ENCODE results near the gene GJA5. TPM values are rescaled to one million over a fixed set of nuclear protein-coding genes. Genes with fewer than 3 reads are reported as not detected.

The GJA5 gene
- total and polyA plus RNA-seq, 2 donors (not counting 1 experiment from before 2014, with no cell fraction given): not detected

DNA sequence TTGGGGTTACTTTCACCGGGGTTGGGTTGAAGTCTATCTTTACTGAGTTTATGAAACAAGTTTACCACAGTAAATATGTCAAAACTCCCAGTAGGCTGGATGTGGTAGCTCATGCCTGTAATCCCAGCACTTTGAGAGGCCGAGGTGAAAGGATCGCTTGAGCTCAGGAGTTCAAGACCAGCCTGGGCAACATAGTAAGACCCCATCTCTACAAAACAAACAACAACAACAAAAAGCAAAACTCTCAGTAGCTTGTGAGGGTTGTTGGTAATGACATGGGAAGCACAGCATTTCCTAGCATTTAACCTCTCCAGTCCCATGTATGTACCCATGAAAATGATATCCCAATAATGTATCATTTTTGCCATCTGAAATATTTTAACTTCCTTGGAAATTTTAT, 34.7 kb downstream of the GJA5 start:
- Histone ChIP-seq H3K27ac (ENCODE audit: low read length in 2 of 2) (no peak overlapping the region), H3K9me3 (ENCODE audit: control extremely low read depth in 1 of 3, control insufficient read depth in 2 of 3, insufficient read depth in 1 of 3, low read length in 2 of 3) (no peaks in the 10 kb centered on the region), H3K4me1 (ENCODE audit: control insufficient read depth in 2 of 2, insufficient read depth in 2 of 2, low read length in 2 of 2) (no peaks in the 10 kb centered on the region), H3K79me2 (ENCODE audit: control insufficient read depth, insufficient read depth, low read length) (no peaks in the 10 kb centered on the region), H2AFZ (ENCODE audit: insufficient read depth, low read depth, low read length, poor library complexity, severe bottlenecking) (no peak overlapping the region), H3K36me3 (replicated peaks in 1 of 2; ENCODE audit: control extremely low read depth in 1 of 2, control insufficient read depth in 1 of 2, extremely low read depth in 1 of 2, insufficient read depth in 2 of 2, low read length in 1 of 2) (no peaks in the 10 kb centered on the region), H4K20me1 (ENCODE audit: control insufficient read depth, insufficient read depth, low read length, poor library complexity, severe bottlenecking) (no peaks in the 10 kb centered on the region), H3K4me2 (replicated peaks; ENCODE audit: low read depth, low read length, poor library complexity, severe bottlenecking) (no peak overlapping the region), H3K9ac (ENCODE audit: low read length) (no peak overlapping the region), H3K27me3 (replicated peaks in 1 of 4; ENCODE audit: control extremely low read depth in 1 of 4, control insufficient read depth in 3 of 4, insufficient read depth in 4 of 4, low read length in 3 of 4) (peaks cover 0 to 6% (median 0%) of the 10 kb centered on the region in 4 experiments), H3K4me3 (ENCODE audit: control extremely low read depth in 1 of 5, extremely low read depth in 1 of 5, insufficient read depth in 1 of 5, low read depth in 2 of 5, low read length in 4 of 5) (no peak overlapping the region)
- CTCF ChIA-PET: no interaction called here
- H3K27ac Mint-ChIP-seq: no peak overlapping the region
- TF ChIP-seq, protein P1, sequence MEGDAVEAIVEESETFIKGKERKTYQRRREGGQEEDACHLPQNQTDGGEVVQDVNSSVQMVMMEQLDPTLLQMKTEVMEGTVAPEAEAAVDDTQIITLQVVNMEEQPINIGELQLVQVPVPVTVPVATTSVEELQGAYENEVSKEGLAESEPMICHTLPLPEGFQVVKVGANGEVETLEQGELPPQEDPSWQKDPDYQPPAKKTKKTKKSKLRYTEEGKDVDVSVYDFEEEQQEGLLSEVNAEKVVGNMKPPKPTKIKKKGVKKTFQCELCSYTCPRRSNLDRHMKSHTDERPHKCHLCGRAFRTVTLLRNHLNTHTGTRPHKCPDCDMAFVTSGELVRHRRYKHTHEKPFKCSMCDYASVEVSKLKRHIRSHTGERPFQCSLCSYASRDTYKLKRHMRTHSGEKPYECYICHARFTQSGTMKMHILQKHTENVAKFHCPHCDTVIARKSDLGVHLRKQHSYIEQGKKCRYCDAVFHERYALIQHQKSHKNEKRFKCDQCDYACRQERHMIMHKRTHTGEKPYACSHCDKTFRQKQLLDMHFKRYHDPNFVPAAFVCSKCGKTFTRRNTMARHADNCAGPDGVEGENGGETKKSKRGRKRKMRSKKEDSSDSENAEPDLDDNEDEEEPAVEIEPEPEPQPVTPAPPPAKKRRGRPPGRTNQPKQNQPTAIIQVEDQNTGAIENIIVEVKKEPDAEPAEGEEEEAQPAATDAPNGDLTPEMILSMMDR (IDR thresholded peaks at IDR 0.05): no peak
- TF ChIP-seq EZH2 (IDR thresholded peaks at IDR 0.05; ENCODE audit: borderline replicate concordance, insufficient read depth, low read depth, low read length, poor library complexity, severe bottlenecking): no peak
- WGBS (ENCODE audit: insufficient coverage): no CpG with 5 or more reads among the region's 3 CpGs
- no peaks in the 10 kb centered on the region for H3K4me1 Mint-ChIP-seq
- no peak overlapping the region for H3K4me3 Mint-ChIP-seq
- peaks cover 31% of the 10 kb centered on the region for H3K27me3 Mint-ChIP-seq
- ATAC-seq (ENCODE audit: low read depth) (no peak), DNase-seq (no peak)
- POLR2A ChIA-PET: no interaction called here
- intact Hi-C loops (cut with micrococcal nuclease): loop anchor here (2.0 kb wide), 1 partner anchor 167 kb away; no protein-coding TSS in a partner anchor
- H3K9me3 Mint-ChIP-seq (ENCODE audit: insufficient read depth): no peaks in the 10 kb centered on the region

DNA sequence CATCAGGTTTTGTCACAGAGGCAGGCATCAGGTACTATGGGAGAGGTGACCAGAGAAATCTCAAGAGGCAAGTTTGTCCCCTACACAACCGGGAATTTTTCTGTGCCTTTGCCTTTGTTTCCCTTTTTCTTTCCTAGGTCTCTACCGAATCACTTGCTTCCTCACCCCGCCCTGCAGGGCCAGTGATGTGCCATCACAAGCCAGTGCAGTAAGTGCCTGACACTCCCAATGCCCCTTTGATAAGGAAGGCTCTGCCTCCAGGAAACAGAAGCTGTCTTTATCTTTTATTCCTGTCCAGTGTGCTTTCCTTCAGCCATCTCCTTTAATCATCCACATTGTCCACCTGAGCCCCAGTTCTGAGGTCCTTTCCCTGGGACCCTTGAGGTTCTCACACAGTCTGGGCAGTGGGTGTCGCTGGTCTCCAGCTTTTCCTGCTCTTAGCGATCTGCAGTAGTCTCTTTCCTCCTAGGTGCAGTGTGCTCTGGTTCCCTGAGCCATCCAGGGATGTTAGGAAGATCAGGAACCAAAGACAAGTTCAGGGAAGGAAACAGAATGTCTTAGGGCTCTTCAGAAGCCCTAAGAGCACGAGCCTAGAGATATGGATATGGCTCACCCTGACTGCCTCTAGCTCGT, 36.6 kb downstream of the GJA5 start:
- POLR2A ChIA-PET: no interaction called here
- Mint-ChIP-seq H3K4me3 (no peak overlapping the region), H3K27ac (no peak overlapping the region), H3K9me3 (ENCODE audit: insufficient read depth) (peaks cover 5% of the 10 kb centered on the region), H3K4me1 (no peaks in the 10 kb centered on the region), H3K27me3 (peaks cover 24% of the 10 kb centered on the region)
- ATAC-seq (ENCODE audit: low read depth) (no peak), DNase-seq (peak; percentile 41)
- Histone ChIP-seq H3K79me2 (ENCODE audit: control insufficient read depth, insufficient read depth, low read length) (no peaks in the 10 kb centered on the region), H3K4me3 (ENCODE audit: control extremely low read depth in 1 of 5, extremely low read depth in 1 of 5, insufficient read depth in 1 of 5, low read depth in 2 of 5, low read length in 4 of 5) (no peak overlapping the region), H3K9me3 (ENCODE audit: control extremely low read depth in 1 of 3, control insufficient read depth in 2 of 3, insufficient read depth in 1 of 3, low read length in 2 of 3) (peaks cover 0 to 16% (median 11%) of the 10 kb centered on the region in 3 donors), H2AFZ (ENCODE audit: insufficient read depth, low read depth, low read length, poor library complexity, severe bottlenecking) (no peak overlapping the region), H3K27me3 (replicated peaks in 1 of 4; ENCODE audit: control extremely low read depth in 1 of 4, control insufficient read depth in 3 of 4, insufficient read depth in 4 of 4, low read length in 3 of 4) (peaks cover 0 to 20% (median 2%) of the 10 kb centered on the region in 4 experiments), H3K27ac (ENCODE audit: low read length in 2 of 2) (no peak overlapping the region), H3K4me2 (replicated peaks; ENCODE audit: low read depth, low read length, poor library complexity, severe bottlenecking) (no peak overlapping the region), H3K36me3 (replicated peaks in 1 of 2; ENCODE audit: control extremely low read depth in 1 of 2, control insufficient read depth in 1 of 2, extremely low read depth in 1 of 2, insufficient read depth in 2 of 2, low read length in 1 of 2) (no peaks in the 10 kb centered on the region), H3K9ac (ENCODE audit: low read length) (no peak overlapping the region), H3K4me1 (ENCODE audit: control insufficient read depth in 2 of 2, insufficient read depth in 2 of 2, low read length in 2 of 2) (no peaks in the 10 kb centered on the region), H4K20me1 (ENCODE audit: control insufficient read depth, insufficient read depth, low read length, poor library complexity, severe bottlenecking) (no peaks in the 10 kb centered on the region)
- CTCF ChIA-PET: interaction anchor here (1.1 to 2.5 kb wide), 3 partner anchors 165 to 169 kb away, joined by 3 to 8 read pairs (median 7); no protein-coding TSS in a partner anchor
- TF ChIP-seq, protein P1 (IDR thresholded peaks at IDR 0.05): peak; percentile 30
- TF ChIP-seq EZH2 (IDR thresholded peaks at IDR 0.05; ENCODE audit: borderline replicate concordance, insufficient read depth, low read depth, low read length, poor library complexity, severe bottlenecking): no peak
- WGBS (ENCODE audit: insufficient coverage): 63% methylated on average over 4 of the region's 7 CpGs
- intact Hi-C loops (cut with micrococcal nuclease): loop anchor here (2.0 kb wide), 1 partner anchor 169 kb away; no protein-coding TSS in a partner anchor
